ENCODE data around the gene PTPRJ.

The PTPRJ gene

DNA sequence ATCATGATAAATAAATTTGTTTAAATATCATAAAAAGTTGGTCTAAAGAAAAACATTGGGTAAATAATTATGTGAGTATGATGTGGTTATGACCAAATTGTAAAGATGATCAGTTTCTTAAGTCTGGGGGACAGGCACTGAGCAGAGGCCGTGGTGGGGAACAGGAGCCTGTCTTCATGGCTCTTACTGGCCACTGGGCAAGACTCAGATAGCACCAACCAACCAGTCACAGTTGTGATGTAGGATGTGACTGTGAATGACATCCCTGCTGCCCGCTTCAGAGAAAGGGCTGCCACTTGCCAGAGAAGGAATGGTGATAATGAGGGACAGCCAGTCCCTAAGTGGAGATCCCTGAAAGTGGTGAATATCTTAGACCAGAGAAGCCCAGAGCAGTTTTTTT, 7.0 kb downstream of the PTPRJ start:
- Histone ChIP-seq H3K9me3 (ENCODE audit: control insufficient read depth, low read length) (no peaks in the 10 kb centered on the region), H3K27me3 (replicated peaks; ENCODE audit: control insufficient read depth, insufficient read depth, low read length) (no peaks in the 10 kb centered on the region), H3K9ac (ENCODE audit: low read length) (no peak overlapping the region), H3K36me3 (ENCODE audit: control insufficient read depth, insufficient read depth, low read length, severe bottlenecking) (no peaks in the 10 kb centered on the region), H3K4me1 (ENCODE audit: control insufficient read depth, insufficient read depth, low read length) (peaks cover 10% of the 10 kb centered on the region), H3K4me3 (ENCODE audit: low read length) (no peak overlapping the region)
- DNase-seq (ENCODE audit: low read depth) = no peak

GRCh38 chr11:47987781-47988180, 7.4 kb downstream of the PTPRJ start:
- Histone ChIP-seq H3K36me3 (ENCODE audit: control insufficient read depth, insufficient read depth, low read length, severe bottlenecking) (no peaks in the 10 kb centered on the region), H3K4me3 (ENCODE audit: low read length) (no peak overlapping the region), H3K27me3 (replicated peaks; ENCODE audit: control insufficient read depth, insufficient read depth, low read length) (no peaks in the 10 kb centered on the region), H3K9me3 (ENCODE audit: control insufficient read depth, low read length) (no peaks in the 10 kb centered on the region), H3K9ac (ENCODE audit: low read length) (no peak overlapping the region), H3K4me1 (ENCODE audit: control insufficient read depth, insufficient read depth, low read length) (peaks cover 9% of the 10 kb centered on the region)
- DNase-seq (ENCODE audit: low read depth) = no peak

DNA sequence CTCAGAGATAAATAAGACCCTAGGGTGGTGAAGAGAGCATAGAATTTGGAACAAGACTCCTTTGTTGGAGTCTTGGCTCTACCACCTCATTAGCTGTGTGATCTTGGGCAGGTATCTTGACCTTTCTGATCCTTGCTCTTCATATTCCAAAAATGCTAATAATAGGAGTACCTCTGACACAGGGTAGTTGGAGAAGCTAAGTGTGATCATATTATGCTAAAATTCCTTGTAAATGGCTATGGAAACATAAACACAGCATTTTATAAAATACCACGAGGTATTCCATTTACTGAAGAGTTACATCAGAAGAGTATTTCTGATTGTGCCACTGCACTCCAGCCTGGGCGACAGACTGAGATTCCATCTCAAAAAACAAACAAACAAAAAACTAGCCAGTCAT, 9.4 kb downstream of the PTPRJ start:
- Histone ChIP-seq H3K27me3 (replicated peaks; ENCODE audit: control insufficient read depth, insufficient read depth, low read length) (no peaks in the 10 kb centered on the region), H3K36me3 (ENCODE audit: control insufficient read depth, insufficient read depth, low read length, severe bottlenecking) (no peaks in the 10 kb centered on the region), H3K9me3 (ENCODE audit: control insufficient read depth, low read length) (no peaks in the 10 kb centered on the region), H3K4me1 (ENCODE audit: control insufficient read depth, insufficient read depth, low read length) (no peaks in the 10 kb centered on the region), H3K9ac (ENCODE audit: low read length) (no peak overlapping the region), H3K4me3 (ENCODE audit: low read length) (no peak overlapping the region)
- no peak for DNase-seq (ENCODE audit: low read depth)

GRCh38 chr11:47991266-47991830, 11.0 kb downstream of the PTPRJ start:
- H3K27me3 ChIP-seq (replicated peaks; ENCODE audit: control insufficient read depth, insufficient read depth, low read length) = no peaks in the 10 kb centered on the region
- DNase-seq (ENCODE audit: low read depth) = no peak
- no peaks in the 10 kb centered on the region for H3K9me3 ChIP-seq (ENCODE audit: control insufficient read depth, low read length)
- no peaks in the 10 kb centered on the region for H3K36me3 ChIP-seq (ENCODE audit: control insufficient read depth, insufficient read depth, low read length, severe bottlenecking)
- no peaks in the 10 kb centered on the region for H3K4me1 ChIP-seq (ENCODE audit: control insufficient read depth, insufficient read depth, low read length)
- H3K4me3 ChIP-seq (ENCODE audit: low read length) = no peak overlapping the region
- H3K9ac ChIP-seq (ENCODE audit: low read length) = no peak overlapping the region

- H3K4me3 ChIP-seq (ENCODE audit: low read length) = no peak overlapping the region
- no peaks in the 10 kb centered on the region for H3K36me3 ChIP-seq (ENCODE audit: control insufficient read depth, insufficient read depth, low read length, severe bottlenecking)
- no peaks in the 10 kb centered on the region for H3K4me1 ChIP-seq (ENCODE audit: control insufficient read depth, insufficient read depth, low read length)
- H3K9ac ChIP-seq (ENCODE audit: low read length) = no peak overlapping the region
- no peak for DNase-seq (ENCODE audit: low read depth)
- H3K27me3 ChIP-seq (replicated peaks; ENCODE audit: control insufficient read depth, insufficient read depth, low read length) = no peaks in the 10 kb centered on the region
- H3K9me3 ChIP-seq (ENCODE audit: control insufficient read depth, low read length) = no peaks in the 10 kb centered on the region
These were observed 11.5 kb downstream of the PTPRJ start for GRCh38 chr11:47991894-47992293.

GRCh38 chr11:47992959-47993820, 12.8 kb downstream of the PTPRJ start:
- no peak for DNase-seq (ENCODE audit: low read depth)
- H3K36me3 ChIP-seq (ENCODE audit: control insufficient read depth, insufficient read depth, low read length, severe bottlenecking) = no peaks in the 10 kb centered on the region

DNA sequence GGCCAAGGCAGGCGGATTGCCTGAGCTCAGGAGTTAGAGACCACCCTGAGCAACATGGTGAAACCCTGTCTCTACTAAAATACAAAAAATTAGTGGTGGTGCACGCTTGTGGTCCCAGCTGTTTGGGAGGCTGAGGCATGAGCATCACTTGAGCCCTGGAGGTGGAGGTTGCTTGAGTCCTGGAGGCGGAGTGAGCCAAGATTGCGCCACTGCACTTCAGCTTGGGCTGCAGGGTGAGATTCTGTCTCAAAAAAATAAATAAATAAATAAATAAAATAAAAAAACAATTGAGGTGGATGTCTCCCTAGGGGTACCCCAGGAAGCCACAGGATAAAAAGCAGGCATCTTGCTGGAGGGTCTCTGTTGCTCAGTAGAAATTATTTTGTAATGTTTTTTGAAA, 14.1 kb downstream of the PTPRJ start:
- no peak overlapping the region for H3K4me3 ChIP-seq (ENCODE audit: low read length)
- no peaks in the 10 kb centered on the region for H3K9me3 ChIP-seq (ENCODE audit: control insufficient read depth, low read length)
- peaks cover 3% of the 10 kb centered on the region for H3K4me1 ChIP-seq (ENCODE audit: control insufficient read depth, insufficient read depth, low read length)
- DNase-seq (ENCODE audit: low read depth) = no peak
- H3K27me3 ChIP-seq (replicated peaks; ENCODE audit: control insufficient read depth, insufficient read depth, low read length) = no peaks in the 10 kb centered on the region
- H3K36me3 ChIP-seq (ENCODE audit: control insufficient read depth, insufficient read depth, low read length, severe bottlenecking) = no peaks in the 10 kb centered on the region
- no peak overlapping the region for H3K9ac ChIP-seq (ENCODE audit: low read length)

More at GRCh38 chr11:47992959-47993820, 12.8 kb downstream of the PTPRJ start:
- no peaks in the 10 kb centered on the region for H3K27me3 ChIP-seq (replicated peaks; ENCODE audit: control insufficient read depth, insufficient read depth, low read length)
- H3K4me1 ChIP-seq (ENCODE audit: control insufficient read depth, insufficient read depth, low read length) = no peaks in the 10 kb centered on the region
- H3K9me3 ChIP-seq (ENCODE audit: control insufficient read depth, low read length) = no peaks in the 10 kb centered on the region
- H3K4me3 ChIP-seq (ENCODE audit: low read length) = no peak overlapping the region
- H3K9ac ChIP-seq (ENCODE audit: low read length) = no peak overlapping the region

DNA sequence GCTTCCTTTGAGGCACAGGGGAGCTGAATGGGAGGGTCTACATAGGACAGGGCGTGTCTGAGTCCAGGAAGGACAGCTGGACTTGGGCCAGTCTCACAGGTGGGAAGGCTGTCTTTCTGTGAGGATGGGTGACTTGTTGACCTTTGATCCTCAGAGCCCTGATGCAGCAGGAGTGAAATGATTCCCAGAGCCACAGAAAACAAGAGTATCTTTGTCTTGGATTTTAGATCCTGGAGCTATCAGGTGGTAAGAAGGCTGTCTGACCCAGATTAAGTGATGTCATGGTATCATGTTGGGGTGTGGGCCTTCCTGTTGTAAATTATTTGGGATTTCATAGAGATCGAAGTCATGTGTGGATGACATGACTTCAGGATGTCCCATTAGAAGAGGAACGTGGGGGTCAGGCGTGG, 15.0 kb downstream of the PTPRJ start:
- Histone ChIP-seq H3K9me3 (ENCODE audit: control insufficient read depth, low read length) (no peaks in the 10 kb centered on the region), H3K9ac (ENCODE audit: low read length) (no peak overlapping the region), H3K4me1 (ENCODE audit: control insufficient read depth, insufficient read depth, low read length) (peaks cover 3% of the 10 kb centered on the region), H3K27me3 (replicated peaks; ENCODE audit: control insufficient read depth, insufficient read depth, low read length) (no peaks in the 10 kb centered on the region), H3K4me3 (ENCODE audit: low read length) (no peak overlapping the region), H3K36me3 (ENCODE audit: control insufficient read depth, insufficient read depth, low read length, severe bottlenecking) (no peaks in the 10 kb centered on the region)
- no peak for DNase-seq (ENCODE audit: low read depth)

GRCh38 chr11:47997063-47998053, 17.0 kb downstream of the PTPRJ start:
- Histone ChIP-seq H3K9me3 (ENCODE audit: control insufficient read depth, low read length) (no peaks in the 10 kb centered on the region), H3K4me1 (ENCODE audit: control insufficient read depth, insufficient read depth, low read length) (peaks cover 13% of the 10 kb centered on the region), H3K36me3 (ENCODE audit: control insufficient read depth, insufficient read depth, low read length, severe bottlenecking) (no peaks in the 10 kb centered on the region), H3K4me3 (ENCODE audit: low read length) (no peak overlapping the region), H3K27me3 (replicated peaks; ENCODE audit: control insufficient read depth, insufficient read depth, low read length) (no peaks in the 10 kb centered on the region), H3K9ac (ENCODE audit: low read length) (no peak overlapping the region)
- no peak for DNase-seq (ENCODE audit: low read depth)

- H3K36me3 ChIP-seq (ENCODE audit: control insufficient read depth, insufficient read depth, low read length, severe bottlenecking) = no peaks in the 10 kb centered on the region
- no peaks in the 10 kb centered on the region for H3K9me3 ChIP-seq (ENCODE audit: control insufficient read depth, low read length)
- DNase-seq (ENCODE audit: low read depth) = no peak
- H3K4me1 ChIP-seq (ENCODE audit: control insufficient read depth, insufficient read depth, low read length) = peaks cover 13% of the 10 kb centered on the region
- H3K4me3 ChIP-seq (ENCODE audit: low read length) = no peak overlapping the region
- H3K27me3 ChIP-seq (replicated peaks; ENCODE audit: control insufficient read depth, insufficient read depth, low read length) = no peaks in the 10 kb centered on the region
- no peak overlapping the region for H3K9ac ChIP-seq (ENCODE audit: low read length)
These were observed 18.0 kb downstream of the PTPRJ start for GRCh38 chr11:47998345-47998732.

Measured in adipocyte (in vitro differentiated cells).